ENCODE data around the gene USP3. TPM values are rescaled to one million over a fixed set of nuclear protein-coding genes. Genes with fewer than 3 reads are reported as not detected.

USP3 gene
- total and polyA plus RNA-seq, 2 donors (not counting 1 experiment from before 2014, with no cell fraction given) = 43.4 to 152 TPM

DNA sequence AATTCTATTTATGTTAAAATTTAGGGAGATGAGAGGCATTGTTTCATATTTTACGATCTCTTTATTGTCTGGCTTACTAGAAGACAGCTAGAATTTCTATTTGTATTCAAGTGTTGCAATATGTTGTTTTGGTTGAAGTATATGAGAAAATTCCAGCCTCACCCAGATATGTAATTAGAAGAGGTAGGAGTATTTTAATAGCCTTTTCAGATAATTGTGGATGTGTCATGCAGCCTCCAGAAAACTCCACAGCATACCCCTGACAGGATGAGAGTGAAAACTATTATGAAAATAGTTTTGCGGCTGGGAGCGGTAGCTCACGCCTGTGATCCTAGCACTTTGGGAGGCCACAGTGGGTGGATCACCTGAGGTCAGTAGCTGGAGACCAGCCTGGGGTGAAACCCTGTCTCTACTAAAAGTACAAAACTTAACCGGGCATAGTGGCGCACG lies 21.5 kb upstream of the USP3 start:
- H3K27me3 Mint-ChIP-seq = no peaks in the 10 kb centered on the region
- 100% methylated on average over 4 of the region's 7 CpGs for WGBS (ENCODE audit: insufficient coverage)
- ATAC-seq (ENCODE audit: low read depth) = no peak
- no peaks in the 10 kb centered on the region for H3K27me3 ChIP-seq (replicated peaks in 1 of 4; ENCODE audit: control extremely low read depth in 1 of 4, control insufficient read depth in 3 of 4, insufficient read depth in 4 of 4, low read length in 3 of 4)
- H3K9ac ChIP-seq (ENCODE audit: low read length) = no peak overlapping the region
- peaks cover 24% of the 10 kb centered on the region for H3K79me2 ChIP-seq (ENCODE audit: control insufficient read depth, insufficient read depth, low read length)
- no peaks in the 10 kb centered on the region for H4K20me1 ChIP-seq (ENCODE audit: control insufficient read depth, insufficient read depth, low read length, poor library complexity, severe bottlenecking)
- H3K4me3 Mint-ChIP-seq = no peak overlapping the region
- intact Hi-C loops (cut with micrococcal nuclease) = no loop called here
- POLR2A ChIA-PET = interaction anchor here (0.8 to 13.7 kb wide), 3 partner anchors 9 to 23 kb away, joined by 3 to 172 read pairs (median 5); partner anchors contain the start of gene USP3
- H2AFZ ChIP-seq (ENCODE audit: insufficient read depth, low read depth, low read length, poor library complexity, severe bottlenecking) = no peak overlapping the region
- peak overlapping the region; percentile 53 for H3K27ac Mint-ChIP-seq
- no peak overlapping the region for H3K27ac ChIP-seq (ENCODE audit: low read length in 2 of 2)
- H3K4me2 ChIP-seq (replicated peaks; ENCODE audit: low read depth, low read length, poor library complexity, severe bottlenecking) = no peak overlapping the region
- peaks cover 77% of the 10 kb centered on the region for H3K4me1 Mint-ChIP-seq
- no peak overlapping the region for H3K4me3 ChIP-seq (ENCODE audit: control extremely low read depth in 1 of 5, extremely low read depth in 1 of 5, insufficient read depth in 1 of 5, low read depth in 2 of 5, low read length in 4 of 5)
- no peaks in the 10 kb centered on the region for H3K36me3 ChIP-seq (replicated peaks in 1 of 2; ENCODE audit: control extremely low read depth in 1 of 2, control insufficient read depth in 1 of 2, extremely low read depth in 1 of 2, insufficient read depth in 2 of 2, low read length in 1 of 2)
- CTCF ChIA-PET = interaction anchor here (0.6 to 13.0 kb wide), 7 partner anchors 9 to 38 kb away, joined by 3 to 132 read pairs (median 21); partner anchors contain the start of gene USP3
- DNase-seq = no peak
- H3K9me3 Mint-ChIP-seq (ENCODE audit: insufficient read depth) = no peaks in the 10 kb centered on the region
- no peak for TF ChIP-seq CTCF (IDR thresholded peaks at IDR 0.05)
- TF ChIP-seq EZH2 (IDR thresholded peaks at IDR 0.05; ENCODE audit: borderline replicate concordance, insufficient read depth, low read depth, low read length, poor library complexity, severe bottlenecking) = no peak
- no peaks in the 10 kb centered on the region for H3K9me3 ChIP-seq (ENCODE audit: control extremely low read depth in 1 of 3, control insufficient read depth in 2 of 3, insufficient read depth in 1 of 3, low read length in 2 of 3)
- peaks cover 68 to 86% of the 10 kb centered on the region in 2 donors for H3K4me1 ChIP-seq (ENCODE audit: control insufficient read depth in 2 of 2, insufficient read depth in 2 of 2, low read length in 2 of 2)

Measured in B cell (primary cell).